Large intestine (tissue), 3 donors: ENCODE data around the gene SUPT20H. TPM values are rescaled to one million over a fixed set of nuclear protein-coding genes. Genes with fewer than 3 reads are reported as not detected.
A peak's percentile ranks its signal among the peaks of the same experiment; 100 is the strongest.

Experiments used
- DNase-seq, 2 donors: peaks; one replicate each; pipeline versions ENCODE4 v3.0.0 to v3.0.0-alpha.2; 2013
- H3K27ac ChIP-seq: one replicate; pipeline ENCODE4 v1.5.1; 2013; ENCODE audit warnings: low read length
- H3K27me3 ChIP-seq: 2 replicates; pipeline ENCODE4 v1.6.1; 2013; ENCODE audit warnings: low read length; ENCODE audit not compliant: control insufficient read depth, insufficient read depth
- H3K36me3 ChIP-seq: 2 replicates; pipeline ENCODE4 v1.6.1; 2013; ENCODE audit warnings: low read length; ENCODE audit not compliant: control insufficient read depth, insufficient read depth
- H3K4me1 ChIP-seq: one replicate; pipeline ENCODE4 v1.6.1; 2013; ENCODE audit warnings: low read length; ENCODE audit not compliant: control insufficient read depth, insufficient read depth
- H3K4me3 ChIP-seq: one replicate; pipeline ENCODE4 v1.5.1; 2013; ENCODE audit warnings: low read length
- H3K9me3 ChIP-seq: one replicate; pipeline ENCODE4 v1.6.1; 2013; ENCODE audit warnings: mild to moderate bottlenecking, low read depth, low read length, moderate library complexity; ENCODE audit not compliant: control insufficient read depth
- WGBS: methylation state at CpG from one replicate; pipeline ENCODE4 v1.1.5; 2013; ENCODE audit warnings: low lambda C conversion rate; ENCODE audit not compliant: insufficient coverage; 5-methylcytosine and 5-hydroxymethylcytosine counted together
- polyA plus RNA-seq: library from polyadenylated mRNA; unstranded; fragments of 120-200 nt; gene quantifications from one replicate; pipeline ENCODE4 v1.2.1, GENCODE V29; 2013

The SUPT20H gene
- polyA plus RNA-seq, 1 donor, result 63.9 TPM

DNA sequence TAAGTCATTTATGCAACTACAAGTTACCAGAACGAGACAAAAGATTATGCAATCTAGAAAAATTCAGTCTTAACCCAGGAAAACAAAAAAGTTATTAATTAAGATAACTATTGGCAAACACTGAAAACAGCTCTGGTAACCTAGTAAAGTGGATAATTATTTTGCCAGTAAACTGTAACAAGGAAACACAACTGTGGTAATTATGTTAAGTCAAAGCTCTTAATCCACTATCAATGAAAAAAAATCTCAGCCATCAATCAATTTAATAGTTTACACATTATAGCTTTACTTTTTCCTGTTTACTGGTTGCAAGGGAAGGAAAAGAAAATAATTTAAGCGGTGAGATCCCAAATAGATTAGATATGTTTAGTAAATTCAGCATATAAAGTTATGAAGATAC is 47.7 kb downstream of the SUPT20H start:
- Histone ChIP-seq H3K36me3 (peaks cover 48% of the 10 kb centered on the region), H3K4me3 (no peak overlapping the region), H3K9me3 (no peaks in the 10 kb centered on the region), H3K27me3 (no peaks in the 10 kb centered on the region), H3K27ac (peak overlapping the region; percentile 33), H3K4me1 (no peaks in the 10 kb centered on the region)
- no peak for DNase-seq
- WGBS, result 29% methylated on average over 1 of the region's 2 CpGs

DNA sequence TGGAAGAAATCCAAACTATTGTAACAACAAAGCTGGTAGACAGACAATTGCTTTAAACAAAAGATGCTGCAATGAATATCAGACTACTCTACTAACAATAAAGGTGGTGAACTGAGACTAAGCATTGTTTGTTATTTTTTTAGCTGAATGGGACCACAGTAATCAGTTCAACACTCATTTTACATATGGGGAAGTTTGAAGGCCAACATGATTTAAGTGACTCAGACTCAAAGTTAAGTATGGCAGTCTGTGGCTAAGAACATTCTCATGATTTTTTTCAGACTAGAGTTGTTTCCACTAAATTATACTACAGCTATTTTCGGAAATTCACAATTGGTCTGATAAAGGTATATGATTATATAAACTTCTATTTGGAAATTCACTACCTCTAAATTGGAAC is 48.5 kb downstream of the SUPT20H start:
- no peaks in the 10 kb centered on the region for H3K4me1 ChIP-seq
- H3K27ac ChIP-seq, result no peak overlapping the region
- no peaks in the 10 kb centered on the region for H3K9me3 ChIP-seq
- DNase-seq, result no peak
- H3K27me3 ChIP-seq, result no peaks in the 10 kb centered on the region
- no CpG with 5 or more reads among the region's 1 CpG for WGBS
- no peak overlapping the region for H3K4me3 ChIP-seq
- peaks cover 45% of the 10 kb centered on the region for H3K36me3 ChIP-seq

DNA sequence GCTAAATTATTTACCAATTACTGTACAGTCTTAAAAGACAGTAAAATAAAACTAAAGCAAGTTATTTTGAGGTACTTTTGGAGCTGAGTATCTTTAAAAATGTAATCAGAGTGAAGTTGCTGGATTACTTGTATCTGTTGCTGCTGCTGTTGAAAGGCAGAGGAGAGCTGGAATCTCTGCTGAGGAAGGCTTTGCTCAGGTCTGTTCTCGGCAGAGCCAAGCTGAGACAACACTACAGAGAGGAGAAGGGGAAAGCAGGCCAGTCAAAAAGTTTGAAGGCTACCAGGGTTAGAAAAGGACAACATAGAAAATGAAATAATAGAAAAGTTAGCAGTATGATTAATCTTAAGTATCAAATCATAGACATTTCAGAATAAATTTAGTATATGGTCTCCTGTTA is 49.1 kb downstream of the SUPT20H start:
- 88% methylated on average over 1 of the region's 1 CpG for WGBS
- Histone ChIP-seq H3K27me3 (no peaks in the 10 kb centered on the region), H3K4me1 (no peaks in the 10 kb centered on the region), H3K27ac (no peak overlapping the region), H3K4me3 (no peak overlapping the region), H3K9me3 (no peaks in the 10 kb centered on the region), H3K36me3 (peaks cover 45% of the 10 kb centered on the region)
- no peak for DNase-seq

DNA sequence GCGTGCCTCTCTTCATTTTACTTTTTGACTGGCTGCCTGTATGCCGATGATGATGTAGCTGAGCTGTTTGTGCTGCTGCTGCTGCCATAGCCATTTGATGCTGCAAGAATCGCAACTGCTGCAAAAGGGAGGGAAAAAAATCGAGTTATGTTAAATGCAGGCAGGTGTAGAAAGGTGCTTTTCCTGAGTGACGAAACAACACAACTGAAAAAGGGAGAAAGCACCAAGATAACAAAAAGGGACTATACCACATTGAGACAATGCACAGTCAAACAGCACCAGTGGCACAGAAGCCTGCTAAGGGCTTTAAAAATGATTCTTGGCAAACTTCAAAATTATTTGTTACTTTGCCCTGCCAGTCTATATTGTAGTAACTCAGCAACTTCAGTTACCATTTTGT is 49.8 kb downstream of the SUPT20H start:
- peaks cover 46% of the 10 kb centered on the region for H3K36me3 ChIP-seq
- no peak for DNase-seq
- H3K27me3 ChIP-seq, result no peaks in the 10 kb centered on the region
- no peaks in the 10 kb centered on the region for H3K4me1 ChIP-seq
- no peaks in the 10 kb centered on the region for H3K9me3 ChIP-seq
- no peak overlapping the region for H3K4me3 ChIP-seq
- no peak overlapping the region for H3K27ac ChIP-seq
- WGBS, result 96% methylated on average over 3 of the region's 5 CpGs

DNA sequence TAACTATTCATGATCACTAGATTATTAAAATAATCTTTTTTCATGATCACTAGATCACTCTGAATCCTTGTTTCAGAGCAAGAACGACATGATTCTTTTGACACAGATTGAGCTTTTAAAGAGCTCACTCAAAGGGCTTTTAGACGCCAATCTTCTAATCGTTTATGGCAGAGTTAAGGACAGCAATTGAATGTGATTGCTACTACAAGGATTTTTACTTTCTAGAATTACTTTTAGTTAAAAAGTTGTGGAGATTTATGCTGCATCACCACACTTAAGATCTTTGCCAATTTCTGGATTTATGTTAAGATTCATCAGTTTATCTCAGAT is 57.6 kb downstream of the SUPT20H start:
- peak overlapping the region; percentile 90 for H3K4me3 ChIP-seq

DNA sequence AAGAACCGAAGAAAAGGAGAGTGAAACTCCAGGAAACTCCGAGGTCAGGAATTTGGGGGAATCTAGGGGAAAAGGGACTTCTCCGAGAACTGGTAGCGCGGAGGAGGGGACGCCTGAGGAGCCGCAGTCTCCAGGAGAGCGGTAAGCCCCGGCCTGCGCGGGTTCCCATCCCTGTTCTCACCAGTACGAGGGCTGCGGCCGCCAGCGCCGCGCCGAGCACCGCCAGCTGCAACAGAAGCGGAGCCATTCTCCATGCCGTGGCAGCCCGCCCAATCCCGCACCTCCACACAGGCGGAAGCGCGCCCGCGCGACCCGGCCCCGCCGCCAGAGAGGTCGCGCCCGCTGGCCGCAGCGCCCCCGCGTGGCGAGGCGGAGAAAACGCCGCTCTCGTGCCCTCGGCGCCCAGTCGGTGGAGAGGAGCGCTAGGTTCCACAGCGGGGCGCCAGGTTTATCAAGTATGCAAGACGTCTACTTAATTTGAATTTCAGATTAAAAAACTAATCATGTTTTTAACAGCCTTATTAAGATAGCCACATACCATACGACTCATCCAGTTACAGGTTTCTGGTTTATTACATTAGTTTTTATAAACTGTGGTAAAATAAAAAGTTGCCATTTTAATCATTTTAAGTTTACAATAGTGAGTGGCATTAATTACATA is 60.3 kb downstream of the SUPT20H start, which contains the start of gene ALG5:
ALG5 (minus strand) TSS at position 287 of the 661 bp plus-strand sequence; CDS start at position 247, 40 bp downstream.
- no peaks in the 10 kb centered on the region for H3K27me3 ChIP-seq
- H3K4me1 ChIP-seq, result peaks cover 5% of the 10 kb centered on the region
- 0% methylated on average over 4 of the region's 52 CpGs for WGBS
- DNase-seq, result peak; percentile 92 to 94
- peak within 1 kb of the TSS; percentile 98 for H3K4me3 ChIP-seq
- H3K36me3 ChIP-seq, result peaks cover 15% of the 10 kb centered on the region
- H3K27ac ChIP-seq, result peak within 1 kb of the TSS; percentile 97
- no peaks in the 10 kb centered on the region for H3K9me3 ChIP-seq

More for the DNA sequence above, 57.6 kb downstream of the SUPT20H start:
- H3K4me1 ChIP-seq, result peaks cover 5% of the 10 kb centered on the region
- peaks cover 24% of the 10 kb centered on the region for H3K36me3 ChIP-seq
- H3K9me3 ChIP-seq, result no peaks in the 10 kb centered on the region
- no peak for DNase-seq
- no peaks in the 10 kb centered on the region for H3K27me3 ChIP-seq
- 29% methylated on average over 1 of the region's 3 CpGs for WGBS
- H3K27ac ChIP-seq, result no peak overlapping the region

DNA sequence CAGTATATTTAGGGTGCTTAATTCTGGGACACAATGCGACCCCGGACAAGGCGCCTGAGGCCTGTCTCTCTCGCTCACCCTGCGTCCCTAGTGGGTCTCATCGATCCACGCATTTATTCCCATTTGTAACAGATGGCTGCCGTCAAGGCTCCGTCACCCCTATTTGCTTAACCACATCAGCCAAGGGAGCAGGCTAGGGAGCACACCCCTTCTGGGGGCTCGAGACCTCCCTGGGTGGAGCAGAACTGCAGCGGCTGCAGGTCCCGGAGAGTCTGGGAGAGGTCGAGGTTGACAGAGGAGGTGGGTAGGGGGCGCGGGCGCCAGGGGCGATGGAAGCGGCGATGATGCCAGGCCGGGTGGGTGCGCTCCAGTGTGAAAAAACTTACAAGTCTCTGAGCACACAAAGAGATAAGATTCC is 60.9 kb downstream of the SUPT20H start:
- Histone ChIP-seq H3K27me3 (no peaks in the 10 kb centered on the region), H3K27ac (peak overlapping the region; percentile 90), H3K4me1 (peaks cover 5% of the 10 kb centered on the region), H3K36me3 (peaks cover 16% of the 10 kb centered on the region), H3K4me3 (peak overlapping the region; percentile 98), H3K9me3 (no peaks in the 10 kb centered on the region)
- peak in 1 of 2 donors; percentile 48 for DNase-seq
- WGBS, result no CpG with 5 or more reads among the region's 21 CpGs

DNA sequence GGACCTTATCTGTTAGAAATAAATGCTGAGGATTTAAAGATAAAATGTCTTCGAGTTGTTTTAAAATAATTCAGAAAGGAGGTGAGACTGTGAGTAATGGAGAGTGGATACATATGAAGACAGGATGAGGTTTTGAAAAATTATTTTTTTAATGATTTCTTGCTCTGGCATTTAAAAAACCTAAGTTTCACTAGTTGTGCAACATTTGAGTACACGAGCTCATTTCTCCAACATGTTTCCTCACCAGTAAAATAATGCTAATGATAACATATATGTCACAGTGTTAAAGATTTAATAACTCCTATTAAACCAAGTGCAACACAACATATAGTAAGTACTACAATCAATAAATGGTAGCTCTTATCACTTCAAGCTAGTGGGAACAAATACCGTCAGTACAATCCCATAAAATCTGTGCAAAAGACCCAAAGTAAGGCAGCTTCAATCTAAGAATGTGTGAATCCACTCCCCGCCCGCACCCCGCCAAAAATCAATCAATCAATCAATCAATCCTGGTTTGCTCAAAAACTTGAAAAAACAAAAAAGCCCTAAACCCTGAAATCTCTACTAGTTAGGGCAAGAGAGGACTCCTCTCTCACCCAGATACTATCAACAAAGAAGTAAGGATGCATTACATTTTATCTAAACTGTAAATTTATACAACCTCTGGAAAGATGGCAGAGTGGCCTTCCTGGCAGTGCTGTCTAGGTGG is 61.6 kb downstream of the SUPT20H start:
- no peaks in the 10 kb centered on the region for H3K27me3 ChIP-seq
- H3K4me3 ChIP-seq, result peak overlapping the region; percentile 98
- peak overlapping the region; percentile 90 for H3K27ac ChIP-seq
- H3K9me3 ChIP-seq, result no peaks in the 10 kb centered on the region
- peaks cover 21% of the 10 kb centered on the region for H3K36me3 ChIP-seq
- 53% methylated on average over 2 of the region's 6 CpGs for WGBS
- no peak for DNase-seq
- H3K4me1 ChIP-seq, result peaks cover 5% of the 10 kb centered on the region

DNA sequence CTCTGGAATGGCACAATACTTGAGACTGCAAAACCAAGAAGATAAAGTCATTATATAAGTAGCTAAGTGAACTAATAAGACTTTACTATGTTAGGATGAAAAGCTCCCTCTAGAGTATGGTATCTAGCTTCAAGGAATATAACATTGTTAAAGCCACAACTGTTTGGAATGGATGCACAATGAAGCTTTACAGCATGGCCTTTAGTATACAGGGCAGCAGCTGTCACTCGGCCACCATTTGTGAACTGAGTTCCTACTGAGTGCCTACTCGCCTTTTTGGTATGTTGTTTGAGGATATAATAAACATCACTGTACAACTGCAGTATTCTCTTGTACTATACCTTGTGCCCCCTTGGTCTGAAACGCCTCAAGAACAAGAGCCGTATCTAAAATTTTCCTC is 67.1 kb downstream of the SUPT20H start:
- WGBS, result no CpG with 5 or more reads among the region's 4 CpGs
- H3K36me3 ChIP-seq, result peaks cover 73% of the 10 kb centered on the region

DNA sequence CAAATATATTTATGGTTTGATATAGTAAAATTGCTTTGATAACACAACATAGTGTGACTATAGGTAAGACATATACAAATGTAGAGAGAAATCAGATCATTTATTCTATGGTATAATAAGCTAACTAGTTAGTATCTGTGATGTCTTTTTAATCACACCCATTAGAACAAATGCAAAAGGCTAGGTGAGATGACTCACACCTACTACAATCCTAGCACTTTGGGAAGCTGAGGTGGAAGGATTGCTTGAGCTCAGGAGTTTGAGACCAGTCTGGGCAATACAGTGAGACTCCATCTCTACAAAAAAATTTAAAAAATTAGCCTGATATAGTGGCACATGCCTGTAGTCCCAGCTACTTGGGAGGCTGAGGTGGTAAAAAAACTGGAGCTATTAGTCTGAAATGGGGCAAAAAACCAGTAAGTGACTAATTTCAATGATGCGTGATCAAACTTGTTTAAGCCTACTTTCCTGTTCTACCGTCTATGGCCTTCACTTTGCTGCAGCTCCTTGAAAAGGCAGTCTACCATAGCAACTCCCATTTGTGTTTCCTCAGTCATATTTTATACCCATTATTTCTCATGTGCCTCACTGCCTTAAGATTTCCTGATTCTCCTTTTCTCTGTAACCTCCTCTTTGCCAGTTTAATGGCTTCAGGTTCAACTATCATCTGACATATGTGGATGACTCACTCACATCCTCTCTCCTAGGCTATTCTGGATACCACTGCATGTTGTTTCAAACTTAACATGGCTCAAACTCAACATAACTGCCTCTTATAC is 72.8 kb downstream of the SUPT20H start:
- no peak for DNase-seq
- Histone ChIP-seq H3K27ac (no peak overlapping the region), H3K36me3 (peaks cover 74% of the 10 kb centered on the region), H3K27me3 (no peaks in the 10 kb centered on the region), H3K9me3 (no peaks in the 10 kb centered on the region), H3K4me3 (no peak overlapping the region), H3K4me1 (no peaks in the 10 kb centered on the region)
- WGBS, result 83% methylated on average over 1 of the region's 2 CpGs

More for the DNA sequence above, 67.1 kb downstream of the SUPT20H start:
- Histone ChIP-seq H3K27ac (no peak overlapping the region), H3K9me3 (no peaks in the 10 kb centered on the region), H3K4me1 (no peaks in the 10 kb centered on the region), H3K4me3 (no peak overlapping the region), H3K27me3 (no peaks in the 10 kb centered on the region)
- DNase-seq, result no peak
